HepG2 (cell line): ENCODE data around the gene OVOL2. TPM values are rescaled to one million over a fixed set of nuclear protein-coding genes. Genes with fewer than 3 reads are reported as not detected.

Experiments
- AGO1 ChIP-seq: fragments of 200-400 bp; formaldehyde crosslinking; IDR thresholded peaks from 2 replicates; pipeline ENCODE4 v1.6.1; 2017; ENCODE audit warnings: mild to moderate bottlenecking, low read depth, low read length, moderate library complexity; ENCODE audit not compliant: poor library complexity, severe bottlenecking
- ATF1 ChIP-seq: IDR thresholded peaks from 2 replicates; pipeline ENCODE4 v1.6.1; 2016; ENCODE audit warnings: mild to moderate bottlenecking, control low read depth
- ATF4 ChIP-seq, 2 experiments: fragments of 450-650 bp in 1 of 2; sonication (generic) in 1 of 2; formaldehyde crosslinking; IDR thresholded peaks; 2 replicates each; pipeline versions ENCODE4 v1.5.0 to v1.8.0; 2020 to 2022; ENCODE audit warnings: mild to moderate bottlenecking in 1 of 2, missing genetic modification reagents in 1 of 2
- ATF7-NPFF ChIP-seq: sonication (generic); formaldehyde crosslinking; IDR thresholded peaks from 2 replicates; pipeline ENCODE4 v1.8.1; 2023; ENCODE audit warnings: mild to moderate bottlenecking, low read depth, missing genetic modification reagents, moderate library complexity
- DBP ChIP-seq: sonication (generic); formaldehyde crosslinking; IDR thresholded peaks from 2 replicates; pipeline ENCODE4 v1.4.0; 2020; ENCODE audit warnings: missing genetic modification reagents; ENCODE audit errors: not compliant biosample characterization
- ELF4 ChIP-seq: sonication (generic); formaldehyde crosslinking; IDR thresholded peaks from 2 replicates; pipeline ENCODE4 v1.5.0; 2020; ENCODE audit warnings: missing genetic modification reagents, mild to moderate bottlenecking, moderate library complexity, borderline replicate concordance
- FIP1L1 ChIP-seq: fragments of 200-400 bp; formaldehyde crosslinking; IDR thresholded peaks from 2 replicates; pipeline ENCODE4 v1.6.1; 2018; ENCODE audit warnings: low read depth, mild to moderate bottlenecking, low read length, moderate library complexity, borderline replicate concordance; ENCODE audit not compliant: insufficient read depth
- FOXO1 ChIP-seq: sonication (generic); formaldehyde crosslinking; IDR thresholded peaks from 2 replicates; pipeline ENCODE4 v1.4.0; 2020; ENCODE audit warnings: missing genetic modification reagents
- MLXIP ChIP-seq: sonication (generic); formaldehyde crosslinking; IDR thresholded peaks from 2 replicates; pipeline ENCODE4 v1.9.0; 2021; ENCODE audit warnings: missing genetic modification reagents, borderline replicate concordance
- RBM22 ChIP-seq: fragments of 200-400 bp; formaldehyde crosslinking; optimal IDR thresholded peaks from 2 replicates; pipeline ENCODE3; 2017; ENCODE audit warnings: mild to moderate bottlenecking, low read length, moderate library complexity
- TOE1 ChIP-seq: sonication (generic); formaldehyde crosslinking; IDR thresholded peaks from 2 replicates; pipeline ENCODE4 v1.4.0; 2020; ENCODE audit warnings: mild to moderate bottlenecking, missing genetic modification reagents
- ZBTB43 ChIP-seq: sonication (generic); formaldehyde crosslinking; conservative IDR thresholded peaks from 2 replicates; pipeline ENCODE4 v1.4.0; 2020; ENCODE audit warnings: missing genetic modification reagents
- ZC3H4 ChIP-seq: sonication (generic); formaldehyde crosslinking; IDR thresholded peaks from 2 replicates; pipeline ENCODE4 v1.4.0; 2020; ENCODE audit warnings: missing genetic modification reagents, borderline replicate concordance
- ZEB1 ChIP-seq: IDR thresholded peaks from 2 replicates; pipeline ENCODE4 v1.6.1; 2012; ENCODE audit warnings: mild to moderate bottlenecking, low read depth, inconsistent platforms; ENCODE audit not compliant: insufficient replicate concordance
- ZFP62 ChIP-seq: sonication (generic); formaldehyde crosslinking; IDR thresholded peaks from 2 replicates; pipeline ENCODE4 v1.4.0; 2020; ENCODE audit warnings: missing genetic modification reagents
- ZKSCAN1 ChIP-seq: fragments of 150-350 bp; IDR thresholded peaks from 2 replicates; pipeline ENCODE4 v1.6.1; 2014; ENCODE audit warnings: low read length
- ZNF512B ChIP-seq: sonication (generic); formaldehyde crosslinking; IDR thresholded peaks from 2 replicates; pipeline ENCODE4 v1.5.1; 2020; ENCODE audit warnings: missing genetic modification reagents, mild to moderate bottlenecking, borderline replicate concordance
- ZNF549 ChIP-seq: sonication (generic); formaldehyde crosslinking; IDR thresholded peaks from 2 replicates; pipeline ENCODE4 v1.5.0; 2020; ENCODE audit warnings: missing genetic modification reagents
- ZNF562 ChIP-seq: sonication (generic); formaldehyde crosslinking; IDR thresholded peaks from 2 replicates; pipeline ENCODE4 v1.8.0; 2022; ENCODE audit warnings: missing genetic modification reagents, borderline replicate concordance
- ZNF839 ChIP-seq: sonication (generic); formaldehyde crosslinking; IDR thresholded peaks from 2 replicates; pipeline ENCODE4 v1.4.0; 2020; ENCODE audit warnings: missing genetic modification reagents, mild to moderate bottlenecking, borderline replicate concordance
- polyA plus RNA-seq, 8 experiments: library from polyadenylated mRNA; depleted of rRNA in 3 of 8; stranded (reverse) in 7 of 8; unstranded in 1 of 8; fragments of >200 nt; fragmentation: Illumina TruSeq in 4 of 8; extraction: Trizol in 4 of 8; gene quantifications; 2 replicates each; pipeline versions ENCODE4 v1.2.1 to v1.2.3, GENCODE V29; 2011 to 2016; ENCODE audit warnings: low read depth in 4 of 8, missing spikeins in 1 of 8, mixed read lengths in 1 of 8; ENCODE audit not compliant: insufficient read depth in 1 of 8
- total RNA-seq, 5 experiments: library from RNA; depleted of rRNA; stranded (reverse); fragments of >200 nt; fragmentation: Illumina TruSeq; extraction: Trizol; gene quantifications; 2 replicates each; pipeline ENCODE4 v1.2.3, GENCODE V29; 2016; ENCODE audit warnings: low read depth in 1 of 5

OVOL2 gene
- total and polyA plus RNA-seq, 2 of the 13 experiments (the other 11 are each of a cell fraction or from before 2014, with no cell fraction given) = 0.20 to 0.31 TPM

- TF ChIP-seq FIP1L1 (no peak), ZNF549 (CRISPR knock-in tag) (no peak), ZKSCAN1 (peak; percentile 88), RBM22 (peak; percentile 34), ZNF562 (CRISPR knock-in tag) (no peak), ZBTB43 (peak; percentile 76), AGO1 (no peak), ZFP62 (CRISPR knock-in tag) (no peak), ATF4 (CRISPR knock-in tag; IDR thresholded peaks at IDR 0.05) (peak in 1 of 2 experiments; percentile 89; a peak in 2 of 4 replicates), ZC3H4 (CRISPR knock-in tag) (no peak), ZNF512B (CRISPR knock-in tag) (no peak; the same call in 1 of the 2 replicates), MLXIP (CRISPR knock-in tag) (no peak), ATF7-NPFF (no peak), ELF4 (CRISPR knock-in tag) (no peak), ATF1 (peak; percentile 60), ZNF839 (CRISPR knock-in tag) (no peak), DBP (CRISPR knock-in tag) (no peak), ZEB1 (peak; percentile 58), FOXO1 (CRISPR knock-in tag) (peak; percentile 90), TOE1 (0 out of 2 replicates have a peak, but pooled peaks have one; percentile 60)
Observed at GRCh38 chr20:17985388-17986018, 72.2 kb downstream of the OVOL2 start (continued).
